Fibroblast of villous mesenchyme (primary cell): ENCODE results near the gene BAZ1B. TPM values are rescaled to one million over a fixed set of nuclear protein-coding genes. Genes with fewer than 3 reads are reported as not detected.

ENCODE experiments used
- DNase-seq: peaks from one replicate; pipeline ENCODE4 v3.0.0-alpha.2; 2010; ENCODE audit warnings: low read depth
- H3K4me3 ChIP-seq: 2 replicates; pipeline ENCODE4 v1.5.1; 2011; ENCODE audit warnings: low read depth, mild to moderate bottlenecking, low read length
- total RNA-seq: library from RNA; depleted of rRNA; stranded (reverse); fragments of >200 nt; gene quantifications from 2 replicates; pipeline ENCODE4 v1.2.3, GENCODE V29; 2012
- TF ChIP-seq, protein P1 (sequence below): IDR thresholded peaks from 2 replicates; pipeline ENCODE4 v1.5.1; 2012; ENCODE audit warnings: low read depth, mild to moderate bottlenecking, low read length; ENCODE audit not compliant: insufficient read depth

The BAZ1B gene
- total RNA-seq, 1 donor: 64.3 TPM

DNA sequence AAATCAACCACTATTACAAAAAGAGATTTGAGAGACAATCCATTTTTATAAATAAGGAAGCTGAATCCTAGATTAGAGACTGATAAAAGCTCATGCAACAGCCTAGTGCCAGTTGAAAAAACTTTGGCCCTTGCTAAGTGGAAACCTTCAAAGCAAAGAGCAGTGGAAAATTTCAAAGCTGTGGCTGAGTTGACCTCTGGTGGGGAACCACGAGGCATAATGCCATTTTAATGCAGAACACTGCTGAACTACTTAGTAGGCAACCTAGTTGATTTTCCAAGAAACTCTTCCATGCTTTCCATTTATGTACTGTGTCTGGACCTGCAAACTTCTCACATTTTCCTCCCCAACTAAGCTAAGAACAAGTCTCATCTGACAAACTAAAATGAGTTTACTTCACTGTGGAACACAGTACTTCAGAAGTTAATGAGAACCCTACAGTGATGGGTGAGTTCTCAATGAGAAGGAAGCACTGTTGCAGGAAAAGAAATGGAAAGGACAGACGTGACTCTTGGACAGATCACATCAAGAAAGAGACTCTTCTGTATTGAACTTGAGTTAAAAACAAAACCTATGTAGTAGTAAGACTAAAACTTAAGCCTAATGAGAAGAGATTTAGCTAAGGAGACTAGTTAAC lies 69.0 kb downstream of the BAZ1B start:
- TF ChIP-seq, protein P1, sequence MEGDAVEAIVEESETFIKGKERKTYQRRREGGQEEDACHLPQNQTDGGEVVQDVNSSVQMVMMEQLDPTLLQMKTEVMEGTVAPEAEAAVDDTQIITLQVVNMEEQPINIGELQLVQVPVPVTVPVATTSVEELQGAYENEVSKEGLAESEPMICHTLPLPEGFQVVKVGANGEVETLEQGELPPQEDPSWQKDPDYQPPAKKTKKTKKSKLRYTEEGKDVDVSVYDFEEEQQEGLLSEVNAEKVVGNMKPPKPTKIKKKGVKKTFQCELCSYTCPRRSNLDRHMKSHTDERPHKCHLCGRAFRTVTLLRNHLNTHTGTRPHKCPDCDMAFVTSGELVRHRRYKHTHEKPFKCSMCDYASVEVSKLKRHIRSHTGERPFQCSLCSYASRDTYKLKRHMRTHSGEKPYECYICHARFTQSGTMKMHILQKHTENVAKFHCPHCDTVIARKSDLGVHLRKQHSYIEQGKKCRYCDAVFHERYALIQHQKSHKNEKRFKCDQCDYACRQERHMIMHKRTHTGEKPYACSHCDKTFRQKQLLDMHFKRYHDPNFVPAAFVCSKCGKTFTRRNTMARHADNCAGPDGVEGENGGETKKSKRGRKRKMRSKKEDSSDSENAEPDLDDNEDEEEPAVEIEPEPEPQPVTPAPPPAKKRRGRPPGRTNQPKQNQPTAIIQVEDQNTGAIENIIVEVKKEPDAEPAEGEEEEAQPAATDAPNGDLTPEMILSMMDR: no peak
- H3K4me3 ChIP-seq: no peak overlapping the region
- peak; percentile 78 for DNase-seq

DNA sequence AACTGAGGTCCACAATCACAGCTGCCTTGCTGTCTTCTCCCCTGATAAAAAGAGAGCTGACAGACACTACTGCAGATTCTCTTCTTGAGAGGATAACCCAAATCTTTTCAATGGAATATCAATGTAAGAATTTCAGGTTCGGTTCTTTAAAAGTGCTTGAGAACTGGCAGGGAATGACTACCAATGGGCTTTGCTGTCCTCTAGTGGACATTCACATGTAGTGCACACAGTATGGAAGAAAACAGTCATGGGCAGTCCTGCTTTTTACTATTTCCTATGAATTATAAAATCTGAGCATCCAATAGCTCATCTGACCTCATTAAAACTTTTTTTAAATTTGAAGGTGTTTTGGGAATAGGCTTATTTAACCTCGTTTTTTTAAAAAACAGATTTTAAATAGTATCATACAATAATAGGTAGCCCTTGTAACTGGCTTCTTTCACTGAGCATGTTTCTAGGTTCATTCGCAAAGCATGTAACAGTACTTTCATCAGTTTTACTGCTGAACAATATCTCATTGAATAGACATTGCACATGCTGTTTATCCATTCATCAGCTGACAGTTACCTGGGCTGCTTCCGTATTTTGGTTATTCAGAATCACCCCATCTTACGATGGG lies 70.2 kb downstream of the BAZ1B start:
- TF ChIP-seq, protein P1: peak; percentile 99
- DNase-seq: peak; percentile 70
- no peak overlapping the region for H3K4me3 ChIP-seq

DNA sequence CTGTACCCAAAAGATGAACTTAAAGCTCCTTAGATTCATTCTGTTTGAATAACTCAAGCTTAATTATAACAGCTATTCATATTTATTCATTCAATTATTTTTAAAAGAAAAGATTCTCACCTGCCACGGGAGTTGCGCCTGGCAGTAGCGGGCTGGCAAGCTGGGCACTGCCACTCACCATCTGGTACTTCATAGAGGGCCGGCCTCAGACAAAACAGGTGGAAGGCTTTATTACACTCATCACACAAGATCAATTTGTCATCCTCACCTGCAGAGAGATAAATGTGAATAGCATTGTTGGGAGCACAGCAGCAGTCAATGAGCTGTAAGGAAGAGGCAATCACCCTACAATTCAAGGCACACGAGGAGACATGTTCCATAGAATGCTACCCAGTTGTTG lies 72.7 kb downstream of the BAZ1B start:
- TF ChIP-seq, protein P1: no peak
- H3K4me3 ChIP-seq: no peak overlapping the region
- no peak for DNase-seq

DNA sequence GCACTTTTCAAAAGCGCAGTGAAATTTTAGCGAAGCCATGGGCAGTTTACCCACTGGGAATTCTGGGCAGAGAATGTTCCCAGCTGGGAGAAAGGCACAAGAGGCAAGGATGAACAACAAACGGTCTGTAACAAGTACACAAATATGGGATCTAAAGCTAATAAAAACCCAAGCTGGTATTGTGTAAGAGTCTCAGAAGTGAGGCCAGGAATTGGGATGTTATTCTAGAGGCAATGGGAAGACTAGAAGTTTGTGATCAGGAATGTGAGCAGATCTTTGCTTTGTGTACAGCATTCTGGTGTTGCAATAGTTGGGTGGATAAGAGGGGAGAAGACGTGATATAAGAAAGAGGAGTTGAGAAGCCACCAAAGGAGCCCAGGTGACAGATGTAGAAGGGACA lies 73.5 kb downstream of the BAZ1B start:
- H3K4me3 ChIP-seq: no peak overlapping the region
- TF ChIP-seq, protein P1: no peak
- peak; percentile 85 for DNase-seq

DNA sequence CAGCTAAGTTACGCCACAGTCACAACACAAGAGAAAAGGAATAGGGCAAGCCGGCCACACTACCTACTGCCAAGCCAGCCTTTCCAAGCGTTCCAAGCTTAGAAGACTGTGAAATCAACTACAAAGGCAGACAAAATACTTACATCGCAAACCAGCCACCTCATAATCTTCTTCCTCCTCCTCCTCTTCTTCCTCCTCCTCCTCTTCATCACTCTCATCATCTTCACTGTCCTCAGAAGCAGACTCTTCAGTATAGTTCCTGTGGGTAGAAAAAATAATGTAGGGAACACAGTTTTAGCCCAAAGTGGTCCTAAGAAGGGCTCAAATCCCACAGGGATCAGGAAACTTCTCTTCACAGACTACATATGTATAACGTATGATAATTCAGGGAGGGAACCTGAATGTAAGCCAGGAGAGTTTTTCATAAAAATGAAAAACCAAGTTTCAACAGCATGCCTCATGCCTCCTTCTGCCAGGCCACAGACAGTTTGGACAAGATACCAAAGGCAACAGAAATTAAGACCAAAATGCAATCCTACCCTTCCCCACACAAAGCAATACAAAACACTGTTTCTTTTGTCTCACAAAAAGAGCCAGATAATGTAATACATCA lies 74.9 kb downstream of the BAZ1B start:
- TF ChIP-seq, protein P1: no peak
- DNase-seq: no peak
- H3K4me3 ChIP-seq: no peak overlapping the region

DNA sequence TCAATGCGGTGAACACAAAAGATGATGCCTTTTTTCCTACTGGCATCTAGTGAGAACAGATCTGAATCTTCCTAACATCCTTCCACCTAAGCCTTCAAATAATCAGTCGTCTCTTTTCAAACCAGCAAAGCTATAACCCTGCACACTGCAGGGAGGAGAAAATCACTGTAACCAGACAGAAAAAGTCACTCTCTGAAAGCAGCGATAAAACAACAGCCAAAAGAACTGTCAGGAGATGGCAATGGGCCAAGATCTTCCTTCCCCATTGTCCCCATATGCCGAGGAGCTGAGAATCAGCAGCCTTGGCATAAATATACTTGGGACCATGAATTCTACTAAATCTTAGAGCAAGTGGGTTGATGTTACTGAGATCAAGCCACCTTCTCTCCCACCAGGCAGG lies 75.4 kb downstream of the BAZ1B start:
- TF ChIP-seq, protein P1: no peak
- no peak for DNase-seq
- no peak overlapping the region for H3K4me3 ChIP-seq
